ENCODE results near the gene ACTG2. TPM values are rescaled to one million over a fixed set of nuclear protein-coding genes. Genes with fewer than 3 reads are reported as not detected.
"Not testable (repeated sequence)": the region's sequence is repeated elsewhere in the genome, so short reads cannot be mapped to it uniquely, and the experiment has no call there.

ACTG2 gene
- 5.3 TPM for polyA plus RNA-seq (ENCODE audit: insufficient read length)

- no peak for DNase-seq
Measured at GRCh38 chr2:73892631-73893329, at the start of gene ACTG2. Gene ACTG2, plus strand, starts transcription at chr2:73893008. Its CDS starts 8,304 bp downstream, at chr2:73901312.

- no peak for DNase-seq
Measured at GRCh38 chr2:73844087-73844486, 48.7 kb upstream of the ACTG2 start.

- no peak for DNase-seq
Measured at GRCh38 chr2:73850009-73850408, 42.8 kb upstream of the ACTG2 start.

- no peak for DNase-seq
Measured at GRCh38 chr2:73851274-73851673, 41.5 kb upstream of the ACTG2 start.

GRCh38 chr2:73852020-73852419 lies 40.8 kb upstream of the ACTG2 start:
- DNase-seq: no peak

- DNase-seq: no peak
Measured at GRCh38 chr2:73855526-73855925, 37.3 kb upstream of the ACTG2 start.

- DNase-seq: no peak
Measured at GRCh38 chr2:73856214-73856613, 36.6 kb upstream of the ACTG2 start.

- no peak for DNase-seq
Measured at GRCh38 chr2:73859721-73860586, 32.9 kb upstream of the ACTG2 start.

GRCh38 chr2:73862987-73863386 lies 29.8 kb upstream of the ACTG2 start:
- no peak for DNase-seq

- no peak for DNase-seq
Measured at GRCh38 chr2:73868204-73868978, 24.4 kb upstream of the ACTG2 start.

- DNase-seq: peak; percentile 86
Measured at GRCh38 chr2:73870084-73870483, 22.7 kb upstream of the ACTG2 start.

GRCh38 chr2:73877071-73877802 lies 15.6 kb upstream of the ACTG2 start:
- no peak for DNase-seq

- DNase-seq: not testable (repeated sequence)
Measured at GRCh38 chr2:73877984-73878383, 14.8 kb upstream of the ACTG2 start.

- DNase-seq: no peak
Measured at GRCh38 chr2:73885406-73885805, 7.4 kb upstream of the ACTG2 start.

GRCh38 chr2:73886357-73886756 lies 6.5 kb upstream of the ACTG2 start:
- DNase-seq: no peak

- DNase-seq: not testable (repeated sequence)
Measured at GRCh38 chr2:73887596-73888353, 5.0 kb upstream of the ACTG2 start.

GRCh38 chr2:73888388-73888787 lies 4.4 kb upstream of the ACTG2 start:
- no peak for DNase-seq

GRCh38 chr2:73889206-73889605 lies 3.6 kb upstream of the ACTG2 start:
- DNase-seq: no peak

- DNase-seq: no peak
Measured at GRCh38 chr2:73890301-73891092, 2.3 kb upstream of the ACTG2 start.

GRCh38 chr2:73891276-73891901 lies 1.4 kb upstream of the ACTG2 start:
- DNase-seq: no peak

Data from hindlimb muscle (tissue), 1 donor.